ENCODE data around the gene CDR2.
"Not testable (repeated sequence)": the region's sequence is repeated elsewhere in the genome, so short reads cannot be mapped to it uniquely, and the experiment has no call there.

The CDR2 gene

DNA sequence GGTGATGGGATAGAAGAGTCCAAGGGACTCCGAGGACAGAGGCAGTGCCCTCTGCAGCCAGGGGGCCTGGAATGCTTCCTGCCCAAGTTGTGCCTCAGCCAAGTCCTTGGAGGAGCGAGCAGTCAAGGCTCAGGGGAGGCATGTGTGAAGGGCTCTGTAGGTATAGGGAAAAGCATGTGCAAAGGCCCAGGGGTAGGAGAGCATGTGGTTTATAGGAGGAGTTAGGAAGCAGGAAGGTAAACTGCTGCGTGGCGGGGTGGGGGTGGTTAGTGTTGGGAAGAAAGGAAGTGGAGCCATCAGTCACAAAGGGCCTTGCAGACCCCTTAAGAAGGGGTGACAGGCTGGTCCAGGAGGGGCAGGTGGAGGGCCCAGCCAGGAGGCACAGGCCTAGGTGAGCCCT lies 70.0 kb downstream of the CDR2 start:
- no peak overlapping the region for H3K27ac ChIP-seq
- TF ChIP-seq ZFX (IDR thresholded peaks at IDR 0.05; ENCODE audit: borderline replicate concordance), result no peak
- TF ChIP-seq, protein P1, sequence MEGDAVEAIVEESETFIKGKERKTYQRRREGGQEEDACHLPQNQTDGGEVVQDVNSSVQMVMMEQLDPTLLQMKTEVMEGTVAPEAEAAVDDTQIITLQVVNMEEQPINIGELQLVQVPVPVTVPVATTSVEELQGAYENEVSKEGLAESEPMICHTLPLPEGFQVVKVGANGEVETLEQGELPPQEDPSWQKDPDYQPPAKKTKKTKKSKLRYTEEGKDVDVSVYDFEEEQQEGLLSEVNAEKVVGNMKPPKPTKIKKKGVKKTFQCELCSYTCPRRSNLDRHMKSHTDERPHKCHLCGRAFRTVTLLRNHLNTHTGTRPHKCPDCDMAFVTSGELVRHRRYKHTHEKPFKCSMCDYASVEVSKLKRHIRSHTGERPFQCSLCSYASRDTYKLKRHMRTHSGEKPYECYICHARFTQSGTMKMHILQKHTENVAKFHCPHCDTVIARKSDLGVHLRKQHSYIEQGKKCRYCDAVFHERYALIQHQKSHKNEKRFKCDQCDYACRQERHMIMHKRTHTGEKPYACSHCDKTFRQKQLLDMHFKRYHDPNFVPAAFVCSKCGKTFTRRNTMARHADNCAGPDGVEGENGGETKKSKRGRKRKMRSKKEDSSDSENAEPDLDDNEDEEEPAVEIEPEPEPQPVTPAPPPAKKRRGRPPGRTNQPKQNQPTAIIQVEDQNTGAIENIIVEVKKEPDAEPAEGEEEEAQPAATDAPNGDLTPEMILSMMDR (IDR thresholded peaks at IDR 0.05), result no peak

DNA sequence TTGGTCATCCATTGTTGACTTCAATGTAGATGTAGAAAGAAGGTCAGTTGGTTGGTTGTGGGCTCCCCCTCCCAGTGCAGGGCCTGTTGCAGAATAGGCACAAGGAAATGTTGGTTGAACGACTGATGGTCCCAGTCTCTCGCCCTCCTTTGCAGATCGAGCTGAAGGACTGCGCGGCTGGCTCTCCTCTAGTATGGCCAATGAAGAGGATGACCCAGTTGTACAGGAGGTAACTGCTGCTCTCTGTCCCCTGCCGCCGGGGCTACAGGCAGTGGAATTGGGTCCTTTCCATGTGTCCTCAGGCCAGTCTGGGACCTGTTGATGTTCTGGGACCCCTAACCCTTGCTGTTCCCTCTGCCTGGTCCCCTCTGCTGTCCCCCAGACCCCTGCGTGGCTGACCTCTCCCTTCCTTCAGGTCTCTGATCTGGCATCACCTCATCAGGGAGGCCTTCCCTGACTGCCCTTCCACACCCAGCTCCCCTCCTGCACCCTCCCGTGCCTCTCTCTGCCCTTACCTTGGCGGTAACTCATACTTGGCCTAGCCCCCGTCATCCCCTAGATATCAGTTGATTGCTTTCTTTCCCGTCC lies 71.5 kb downstream of the CDR2 start:
- TF ChIP-seq, protein P1 (IDR thresholded peaks at IDR 0.05), result no peak
- TF ChIP-seq ZFX (IDR thresholded peaks at IDR 0.05; ENCODE audit: borderline replicate concordance), result no peak

DNA sequence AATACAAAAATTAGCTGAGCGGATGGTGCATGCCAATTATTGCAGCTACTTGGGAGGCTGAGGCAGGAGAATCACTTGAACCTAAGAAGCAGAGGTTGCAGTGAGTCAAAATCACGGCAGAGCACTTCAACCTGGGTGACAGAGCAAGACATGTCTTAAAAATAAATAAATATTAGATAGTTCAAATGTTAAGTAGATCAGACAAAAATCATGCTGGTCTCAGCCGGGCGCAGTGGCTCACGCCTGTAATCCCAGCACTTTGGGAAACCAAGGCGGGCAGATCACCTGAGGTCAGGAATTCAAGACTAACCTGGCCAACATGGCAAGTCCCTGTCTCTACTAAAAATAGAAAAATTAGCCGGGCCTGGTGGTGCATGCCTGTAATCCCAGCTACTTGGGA lies 73.0 kb downstream of the CDR2 start:
- H3K27ac ChIP-seq, result not testable (repeated sequence)

More for the DNA sequence above, 71.5 kb downstream of the CDR2 start:
- H3K27ac ChIP-seq, result no peak overlapping the region

DNA sequence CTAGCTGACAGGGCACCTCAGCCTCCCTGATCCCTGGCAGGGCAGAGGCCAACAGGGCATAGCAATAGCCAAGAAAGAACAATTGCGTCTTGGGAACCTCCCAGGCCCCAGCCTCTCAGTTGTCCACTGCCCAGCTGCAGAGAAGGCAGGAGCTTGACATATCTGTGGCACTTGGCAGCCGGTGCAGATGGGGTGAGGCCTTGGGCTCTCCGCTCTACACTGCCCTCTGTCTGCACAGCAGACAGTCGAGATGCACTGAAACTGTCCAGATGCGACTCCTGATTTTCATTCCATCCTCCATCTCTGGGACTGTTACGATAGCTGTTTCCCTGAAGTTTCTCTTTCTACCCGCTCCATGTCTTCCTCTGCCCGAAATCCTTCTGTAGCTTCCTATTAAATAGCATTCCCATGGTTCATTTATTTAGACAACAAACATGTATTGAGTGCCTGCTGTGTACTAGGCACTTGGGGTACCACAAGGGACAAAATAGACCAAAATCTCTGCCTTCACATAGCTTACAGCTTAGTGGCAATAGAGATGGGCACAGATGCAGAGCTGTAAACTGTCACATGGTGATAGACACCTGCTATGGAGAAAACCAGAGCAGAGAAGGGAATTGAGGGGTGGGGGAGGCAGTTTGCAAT lies 73.9 kb downstream of the CDR2 start:
- TF ChIP-seq, protein P1 (IDR thresholded peaks at IDR 0.05), result peak; percentile 69
- TF ChIP-seq ZFX (IDR thresholded peaks at IDR 0.05; ENCODE audit: borderline replicate concordance), result no peak

DNA sequence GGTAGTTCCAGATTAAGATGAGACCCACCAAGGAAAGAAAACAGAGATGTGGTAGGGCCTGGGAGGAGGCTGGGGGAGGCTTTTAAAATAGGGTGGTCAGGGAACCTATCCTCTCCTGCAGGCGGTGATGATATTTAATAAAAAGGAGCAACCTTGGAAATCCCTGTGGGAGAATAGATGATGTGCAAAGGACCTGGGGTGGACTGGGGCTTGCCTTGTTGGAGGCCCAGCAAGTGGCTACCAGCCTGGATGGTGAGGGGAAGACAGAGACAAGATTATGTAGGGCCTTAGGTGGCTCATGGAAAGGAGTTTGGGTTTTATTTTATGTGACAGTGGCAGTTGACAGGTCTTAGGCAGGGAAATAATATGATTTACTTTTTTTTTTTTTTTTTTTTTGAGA lies 75.4 kb downstream of the CDR2 start:
- TF ChIP-seq, protein P1 (IDR thresholded peaks at IDR 0.05), result no peak
- no peak for TF ChIP-seq ZFX (IDR thresholded peaks at IDR 0.05; ENCODE audit: borderline replicate concordance)
- H3K27ac ChIP-seq, result peak overlapping the region; percentile 96

More for the DNA sequence above, 73.9 kb downstream of the CDR2 start:
- H3K27ac ChIP-seq, result no peak overlapping the region

DNA sequence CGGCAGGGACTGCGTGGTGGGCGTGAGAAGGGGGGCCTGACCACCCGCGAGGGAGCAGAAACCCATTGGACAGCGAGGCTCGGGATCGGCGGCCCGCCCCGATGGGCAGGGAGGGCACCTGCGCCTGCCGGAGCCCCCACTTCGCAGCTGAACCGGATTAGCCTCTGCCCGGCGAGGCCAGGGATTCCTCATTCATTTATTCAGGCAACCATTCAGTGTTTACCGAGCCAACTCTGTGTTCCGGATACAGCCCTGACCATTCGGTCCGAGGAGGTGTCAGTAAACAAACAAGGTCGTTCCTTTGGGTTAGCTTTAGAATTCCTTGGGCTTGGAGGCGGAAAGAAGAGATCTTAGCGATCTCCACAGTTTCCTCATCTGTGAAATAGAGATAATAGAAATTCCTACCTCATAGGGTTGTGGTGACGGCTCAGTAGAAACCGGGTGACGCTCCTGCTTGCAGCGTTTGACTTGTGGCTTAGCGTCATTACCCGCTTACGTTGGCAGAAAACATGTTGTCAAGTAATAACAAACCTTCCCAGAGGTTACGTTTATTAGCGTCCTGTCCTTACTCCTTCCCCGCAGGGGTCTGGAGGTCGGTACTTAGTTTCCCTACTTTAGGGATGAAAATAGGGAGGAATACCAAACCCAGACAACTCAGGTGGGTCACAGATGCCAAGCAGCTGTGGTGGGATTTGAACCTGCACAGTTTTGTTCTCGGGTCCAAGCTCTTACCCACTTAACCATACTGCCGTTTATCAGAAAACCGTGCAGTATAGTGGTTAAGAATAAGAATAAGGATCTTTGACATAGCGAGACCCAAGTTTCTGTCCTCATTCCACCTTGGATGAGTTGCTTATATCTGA lies 76.3 kb downstream of the CDR2 start:
- TF ChIP-seq, protein P1 (IDR thresholded peaks at IDR 0.05), result no peak
- TF ChIP-seq ZFX (IDR thresholded peaks at IDR 0.05; ENCODE audit: borderline replicate concordance), result no peak
- peak overlapping the region; percentile 96 for H3K27ac ChIP-seq

DNA sequence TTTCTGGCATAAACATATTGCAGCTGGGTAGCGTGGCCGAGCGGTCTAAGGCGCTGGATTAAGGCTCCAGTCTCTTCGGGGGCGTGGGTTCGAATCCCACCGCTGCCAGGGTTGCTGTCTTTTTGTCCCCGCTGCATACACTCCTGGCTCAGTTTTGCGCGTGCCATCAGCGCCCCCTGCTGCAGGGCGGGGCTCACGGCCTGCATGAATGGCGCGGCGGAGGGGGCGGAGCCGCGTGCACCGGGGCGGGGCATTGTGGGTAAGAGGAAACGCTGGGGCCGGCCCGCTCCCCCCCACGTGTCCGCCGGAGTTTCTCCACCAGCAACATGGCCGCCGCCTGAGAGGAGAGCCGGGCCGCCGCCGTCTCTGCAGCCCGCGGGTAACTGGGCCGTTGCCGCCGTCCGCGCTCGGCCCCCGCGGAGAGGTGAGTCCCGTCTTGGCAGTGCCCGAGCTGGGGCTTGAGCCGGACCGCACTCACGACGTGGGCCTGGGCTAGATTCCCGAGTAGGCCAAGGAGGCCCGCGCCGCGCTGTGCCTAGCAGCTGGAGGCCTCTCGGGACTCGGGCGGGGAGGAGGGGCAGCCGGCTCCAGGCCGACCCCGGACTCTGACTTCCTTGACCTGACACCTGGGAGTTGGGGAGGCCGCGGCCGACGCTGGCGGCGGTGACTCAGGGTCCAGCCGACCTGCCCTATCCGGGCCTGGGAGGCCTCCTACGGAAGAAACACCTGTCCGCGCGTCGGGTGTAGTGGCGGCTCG lies 77.1 kb downstream of the CDR2 start, which contains the start of gene POLR3E:
Gene POLR3E, plus strand, starts transcription at position 296 of the 757 bp plus-strand sequence. CDS start 5,560 bp downstream, outside the sequence.
- TF ChIP-seq ZFX (IDR thresholded peaks at IDR 0.05; ENCODE audit: borderline replicate concordance), result 0 out of 2 replicates have a peak, but pooled peaks have one; percentile 61
- TF ChIP-seq, protein P1 (IDR thresholded peaks at IDR 0.05), result peak; percentile 87
- H3K27ac ChIP-seq, result peak within 1 kb of the TSS; percentile 96
